IgD-negative memory B cell (primary cell): Measurements from ENCODE around the gene GPNMB. TPM values are rescaled to one million over a fixed set of nuclear protein-coding genes. Genes with fewer than 3 reads are reported as not detected.

Experiments
- H3K27ac Mint-ChIP-seq, 3 donors: one replicate each; pipeline ENCODE4 v1.8.0; 2020 to 2022; ENCODE audit warnings: mild to moderate bottlenecking in 3 of 3, mixed read lengths in 3 of 3, moderate library complexity in 1 of 3
- H3K27me3 Mint-ChIP-seq: one replicate; pipeline ENCODE4 v1.8.0; 2021; ENCODE audit warnings: mixed read lengths
- H3K36me3 Mint-ChIP-seq: one replicate; pipeline ENCODE4 v1.8.0; 2020; ENCODE audit warnings: mild to moderate bottlenecking, mixed read lengths
- H3K4me1 Mint-ChIP-seq, 3 donors: one replicate each; pipeline ENCODE4 v1.8.0; 2020 to 2022; ENCODE audit warnings: mixed read lengths in 3 of 3, mild to moderate bottlenecking in 1 of 3
- H3K4me3 Mint-ChIP-seq, 4 donors: one replicate each; pipeline ENCODE4 v1.8.0; 2020 to 2022; ENCODE audit warnings: mild to moderate bottlenecking in 4 of 4, mixed read lengths in 4 of 4, moderate library complexity in 3 of 4
- H3K9me3 Mint-ChIP-seq, 3 donors: one replicate each; pipeline ENCODE4 v1.8.0; 2020 to 2021; ENCODE audit warnings: mixed read lengths in 3 of 3, mild to moderate bottlenecking in 1 of 3
- polyA plus RNA-seq: library from polyadenylated mRNA; unstranded; fragments of 300-500 nt; fragmentation: Illumina TruSeq; gene quantifications from one replicate; pipeline ENCODE4 v1.2.3, GENCODE V29; 2021

GPNMB gene
- polyA plus RNA-seq, 1 donor from 2014 or later = not detected

DNA sequence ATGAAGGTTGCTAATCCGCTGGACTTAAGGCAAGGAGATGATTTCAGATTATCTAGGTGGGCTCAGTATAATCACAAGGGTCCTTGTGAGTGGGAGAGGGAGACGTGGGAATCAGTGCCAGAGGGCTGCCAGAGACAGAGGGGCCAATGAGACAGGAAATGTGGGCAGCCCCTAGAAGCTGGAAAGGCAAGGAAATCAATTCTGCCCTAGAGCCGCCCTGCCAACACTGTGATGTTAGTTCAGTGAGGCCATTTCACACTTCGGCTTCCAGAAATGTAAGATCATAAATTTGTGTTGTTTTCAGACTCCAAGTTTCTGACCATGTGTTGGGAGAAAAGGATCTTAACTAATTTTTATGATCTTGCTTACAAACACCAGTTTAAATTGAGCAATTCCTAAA is 3.6 kb upstream of the GPNMB start:
- H3K9me3 Mint-ChIP-seq = no peaks in the 10 kb centered on the region
- H3K27me3 Mint-ChIP-seq = peaks cover 18% of the 10 kb centered on the region
- peak overlapping the region in 1 of 3 donors; percentile 48 for H3K27ac Mint-ChIP-seq

DNA sequence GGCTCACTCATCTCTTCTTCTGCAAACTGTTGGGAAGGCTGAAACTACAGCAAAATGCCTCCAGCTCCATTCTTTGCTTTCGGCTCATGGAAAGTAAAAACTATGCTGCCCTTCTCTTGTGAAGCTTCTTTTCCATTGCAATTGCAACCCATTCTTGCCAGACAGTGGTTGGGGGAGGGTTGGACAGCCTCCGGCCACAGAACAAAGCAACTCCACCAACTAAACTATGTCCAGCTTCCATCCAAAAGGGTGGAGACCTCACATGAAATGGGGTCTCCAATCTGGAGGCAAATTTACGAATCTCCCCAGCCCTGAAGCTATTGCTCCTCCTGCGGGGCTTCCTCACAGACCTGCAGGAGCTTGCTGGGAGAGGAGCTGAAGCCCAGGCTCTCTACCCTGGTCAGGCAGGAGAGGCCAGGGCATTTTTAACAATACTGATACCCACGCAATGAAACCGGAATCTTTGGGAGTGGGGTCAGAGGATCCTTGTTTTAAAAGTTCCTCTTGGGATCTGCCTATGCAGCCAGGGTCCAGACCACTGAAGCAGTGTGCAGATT is 549 bp downstream of the GPNMB start:
- Mint-ChIP-seq H3K9me3 (peaks cover 0 to 7% (median 7%) of the 10 kb centered on the region in 3 donors), H3K4me3 (peak overlapping the region in 2 of 4 donors; percentile 12 to 43), H3K27ac (peak overlapping the region in 1 of 3 donors; percentile 15), H3K27me3 (peaks cover 46% of the 10 kb centered on the region), H3K4me1 (peaks cover 4 to 5% (median 5%) of the 10 kb centered on the region in 3 donors), H3K36me3 (peaks cover 2% of the 10 kb centered on the region)

More for the DNA sequence above, 3.6 kb upstream of the GPNMB start:
- peaks cover 5% of the 10 kb centered on the region for H3K36me3 Mint-ChIP-seq
- H3K4me1 Mint-ChIP-seq = peaks cover 1 to 2% (median 2%) of the 10 kb centered on the region in 3 donors
- H3K4me3 Mint-ChIP-seq = no peak overlapping the region

DNA sequence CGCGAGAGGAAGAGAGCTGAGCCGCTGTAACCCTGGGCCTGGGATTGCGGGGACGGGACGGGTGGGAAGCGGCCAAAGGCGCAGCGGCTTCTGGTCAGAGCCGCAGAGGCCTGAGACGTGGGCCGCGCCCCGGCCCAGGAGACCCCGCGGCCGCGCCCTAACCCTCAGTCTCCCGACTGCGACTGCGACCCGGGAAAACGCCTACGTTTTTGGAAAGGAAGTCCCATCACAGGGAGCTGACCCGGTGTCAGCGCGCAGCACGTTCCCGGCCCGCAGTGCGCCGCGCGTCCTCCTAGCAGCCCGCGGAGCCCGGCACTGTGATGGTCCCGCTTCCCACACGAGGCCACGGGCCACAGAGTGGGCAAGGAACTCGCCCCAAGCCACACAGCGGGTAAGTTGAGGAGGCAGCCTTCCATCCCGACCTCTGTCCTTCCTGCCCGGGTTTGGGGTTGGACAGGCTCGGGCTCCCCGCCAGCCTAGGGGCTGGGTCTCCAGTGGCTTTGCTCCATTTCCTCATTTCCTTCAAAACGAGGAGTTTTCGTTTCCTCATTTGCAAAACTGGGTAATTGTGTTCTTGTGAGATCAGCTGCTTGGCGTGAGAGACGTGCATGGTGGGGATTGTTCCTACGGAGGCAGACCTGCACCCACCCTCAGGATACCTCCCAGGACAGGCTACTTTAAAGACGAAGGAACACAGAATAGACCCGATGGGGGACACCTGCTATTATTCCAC is 1.2 kb downstream of the GPNMB start:
- Mint-ChIP-seq H3K36me3 (peaks cover 2% of the 10 kb centered on the region), H3K4me3 (peak overlapping the region in 3 of 4 donors; percentile 46 to 86 (median 61)), H3K9me3 (peaks cover 0 to 12% (median 12%) of the 10 kb centered on the region in 3 donors), H3K27ac (no peak overlapping the region), H3K4me1 (peaks cover 4 to 5% (median 5%) of the 10 kb centered on the region in 3 donors), H3K27me3 (peaks cover 47% of the 10 kb centered on the region)

DNA sequence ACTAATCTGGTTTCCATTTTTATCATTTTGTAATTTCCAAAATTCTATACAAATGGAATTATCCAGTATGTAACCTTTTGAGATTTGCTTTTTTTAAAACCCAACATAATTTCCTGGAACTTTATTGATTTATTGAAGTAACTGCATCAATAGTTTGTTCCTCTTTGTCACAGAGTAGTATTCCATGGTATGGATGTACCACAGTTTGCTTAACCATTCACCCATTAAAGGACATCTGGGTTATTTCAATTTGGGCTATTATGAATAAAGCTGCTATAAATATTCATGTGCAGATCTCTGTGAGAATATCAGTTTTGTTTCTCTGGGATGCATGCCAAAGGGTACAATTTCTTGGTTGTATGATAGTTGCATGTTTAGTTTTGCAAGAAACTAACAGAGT is 2.9 kb downstream of the GPNMB start:
- no peak overlapping the region for H3K4me3 Mint-ChIP-seq
- H3K36me3 Mint-ChIP-seq = peaks cover 2% of the 10 kb centered on the region
- peaks cover 0 to 14% (median 12%) of the 10 kb centered on the region in 3 donors for H3K9me3 Mint-ChIP-seq
- H3K4me1 Mint-ChIP-seq = peaks cover 4 to 5% (median 5%) of the 10 kb centered on the region in 3 donors
- peaks cover 42% of the 10 kb centered on the region for H3K27me3 Mint-ChIP-seq
- H3K27ac Mint-ChIP-seq = no peak overlapping the region

DNA sequence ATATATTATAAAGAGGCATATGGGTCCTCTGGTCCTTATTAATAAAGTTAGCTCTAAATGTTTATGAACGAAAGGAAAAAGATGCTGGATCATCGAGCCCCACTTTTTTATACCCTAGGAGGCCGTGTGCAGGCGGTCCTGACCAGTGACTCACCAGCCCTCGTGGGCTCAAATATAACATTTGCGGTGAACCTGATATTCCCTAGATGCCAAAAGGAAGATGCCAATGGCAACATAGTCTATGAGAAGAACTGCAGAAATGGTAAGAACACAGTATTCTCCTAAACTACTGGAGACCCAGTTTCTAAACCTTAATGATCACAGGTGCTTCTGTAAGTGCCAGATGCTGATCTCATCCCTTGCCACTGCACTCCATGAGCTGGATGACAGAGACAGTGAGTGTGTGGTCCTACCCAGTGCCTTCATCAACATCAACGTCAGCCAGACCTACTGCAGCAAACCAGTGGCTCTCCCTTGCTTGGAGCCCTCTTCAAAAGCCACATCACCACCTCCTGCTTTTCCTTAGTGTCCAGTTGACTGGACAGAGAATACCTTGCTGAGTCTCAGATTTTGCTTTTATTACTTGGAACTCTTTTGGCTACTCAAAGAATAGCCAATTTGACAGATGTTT is 7.6 kb downstream of the GPNMB start:
- Mint-ChIP-seq H3K4me1 (no peaks in the 10 kb centered on the region), H3K36me3 (peaks cover 2% of the 10 kb centered on the region), H3K27ac (no peak overlapping the region), H3K27me3 (peaks cover 31% of the 10 kb centered on the region), H3K4me3 (no peak overlapping the region), H3K9me3 (peaks cover 0 to 14% (median 12%) of the 10 kb centered on the region in 3 donors)

DNA sequence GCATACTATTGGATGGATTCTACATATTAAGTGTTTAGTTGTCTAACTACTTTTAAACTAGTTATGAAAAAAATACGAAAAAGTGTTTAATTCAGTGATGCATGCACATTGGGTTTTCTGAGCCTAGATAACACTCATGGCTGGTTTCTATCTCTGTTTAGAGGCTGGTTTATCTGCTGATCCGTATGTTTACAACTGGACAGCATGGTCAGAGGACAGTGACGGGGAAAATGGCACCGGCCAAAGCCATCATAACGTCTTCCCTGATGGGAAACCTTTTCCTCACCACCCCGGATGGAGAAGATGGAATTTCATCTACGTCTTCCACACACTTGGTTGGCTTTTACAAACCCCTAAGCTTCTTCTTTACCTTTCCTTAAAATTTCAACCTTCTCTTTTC is 10.2 kb downstream of the GPNMB start:
- Mint-ChIP-seq H3K27ac (no peak overlapping the region), H3K4me1 (no peaks in the 10 kb centered on the region), H3K27me3 (peaks cover 12% of the 10 kb centered on the region), H3K36me3 (peaks cover 2% of the 10 kb centered on the region), H3K4me3 (no peak overlapping the region), H3K9me3 (peaks cover 0 to 9% (median 9%) of the 10 kb centered on the region in 3 donors)

DNA sequence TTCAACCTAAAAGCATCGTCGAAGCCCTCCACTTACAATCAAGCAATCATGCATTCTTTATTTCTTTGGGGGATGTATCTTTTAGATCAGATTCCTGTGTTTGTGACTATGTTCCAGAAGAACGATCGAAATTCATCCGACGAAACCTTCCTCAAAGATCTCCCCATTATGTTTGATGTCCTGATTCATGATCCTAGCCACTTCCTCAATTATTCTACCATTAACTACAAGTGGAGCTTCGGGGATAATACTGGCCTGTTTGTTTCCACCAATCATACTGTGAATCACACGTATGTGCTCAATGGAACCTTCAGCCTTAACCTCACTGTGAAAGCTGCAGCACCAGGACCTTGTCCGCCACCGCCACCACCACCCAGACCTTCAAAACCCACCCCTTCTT is 13.8 kb downstream of the GPNMB start:
- H3K4me3 Mint-ChIP-seq = no peak overlapping the region
- no peaks in the 10 kb centered on the region for H3K36me3 Mint-ChIP-seq
- no peaks in the 10 kb centered on the region for H3K9me3 Mint-ChIP-seq
- H3K4me1 Mint-ChIP-seq = no peaks in the 10 kb centered on the region
- H3K27me3 Mint-ChIP-seq = peaks cover 8% of the 10 kb centered on the region
- peak overlapping the region in 1 of 3 donors; percentile 44 for H3K27ac Mint-ChIP-seq

DNA sequence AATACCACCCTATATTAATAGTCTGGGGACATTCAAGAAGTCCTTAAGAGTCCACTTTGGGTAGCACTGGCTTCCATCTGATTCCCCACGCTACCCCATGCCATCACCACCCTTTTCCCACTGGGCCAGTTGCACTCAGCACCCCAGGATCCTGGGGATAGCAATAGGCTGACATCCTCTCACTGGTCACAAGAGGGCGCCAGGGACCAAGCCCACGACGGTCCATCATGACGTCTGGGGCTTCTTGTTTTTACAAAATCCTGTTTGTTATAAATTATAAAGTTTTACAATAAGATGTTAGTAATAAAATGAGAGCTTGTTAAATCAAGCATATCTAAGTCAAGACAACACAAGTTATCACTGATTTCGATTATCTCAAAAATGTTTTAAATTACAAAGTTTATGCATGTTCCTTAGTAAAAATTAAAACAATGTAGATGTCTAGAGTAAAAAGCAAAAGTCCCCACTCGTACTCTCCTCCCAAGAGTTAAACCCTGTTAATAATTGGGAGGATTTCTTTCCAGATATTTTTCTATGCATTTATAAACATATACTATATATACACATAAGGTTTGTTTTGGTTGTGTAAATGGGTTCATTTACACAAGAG is 15.4 kb downstream of the GPNMB start:
- Mint-ChIP-seq H3K9me3 (no peaks in the 10 kb centered on the region), H3K4me1 (no peaks in the 10 kb centered on the region), H3K27ac (no peak overlapping the region), H3K36me3 (no peaks in the 10 kb centered on the region), H3K4me3 (no peak overlapping the region), H3K27me3 (peaks cover 5% of the 10 kb centered on the region)

DNA sequence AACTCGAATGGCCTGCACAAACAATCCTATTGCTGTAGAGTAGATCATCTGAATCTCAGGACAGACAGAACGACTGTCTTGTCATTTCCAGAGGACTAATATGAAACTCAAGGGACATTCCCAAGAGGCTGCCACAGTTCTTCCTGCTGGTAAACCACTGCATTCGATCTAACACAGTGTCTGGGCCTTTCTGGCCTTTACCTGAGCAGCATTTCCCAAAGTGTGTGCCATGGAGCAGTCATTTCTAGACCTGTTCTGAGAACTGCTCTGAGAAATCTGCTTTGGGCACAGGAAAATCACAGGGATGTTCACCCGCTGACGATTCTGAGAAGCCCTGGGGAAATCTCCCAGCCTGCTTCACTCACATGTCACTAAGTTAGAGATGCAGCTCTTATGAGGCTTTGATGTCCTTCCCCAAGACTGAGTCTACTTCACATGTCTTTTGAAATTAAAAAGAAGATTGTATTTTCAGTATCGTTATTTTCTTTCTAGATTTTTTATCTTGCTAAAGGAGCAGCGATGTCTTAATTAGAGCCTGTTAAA is 18.4 kb downstream of the GPNMB start:
- no peak overlapping the region for H3K27ac Mint-ChIP-seq
- H3K27me3 Mint-ChIP-seq = peaks cover 2% of the 10 kb centered on the region
- H3K4me1 Mint-ChIP-seq = no peaks in the 10 kb centered on the region
- H3K4me3 Mint-ChIP-seq = no peak overlapping the region
- no peaks in the 10 kb centered on the region for H3K9me3 Mint-ChIP-seq
- no peaks in the 10 kb centered on the region for H3K36me3 Mint-ChIP-seq

DNA sequence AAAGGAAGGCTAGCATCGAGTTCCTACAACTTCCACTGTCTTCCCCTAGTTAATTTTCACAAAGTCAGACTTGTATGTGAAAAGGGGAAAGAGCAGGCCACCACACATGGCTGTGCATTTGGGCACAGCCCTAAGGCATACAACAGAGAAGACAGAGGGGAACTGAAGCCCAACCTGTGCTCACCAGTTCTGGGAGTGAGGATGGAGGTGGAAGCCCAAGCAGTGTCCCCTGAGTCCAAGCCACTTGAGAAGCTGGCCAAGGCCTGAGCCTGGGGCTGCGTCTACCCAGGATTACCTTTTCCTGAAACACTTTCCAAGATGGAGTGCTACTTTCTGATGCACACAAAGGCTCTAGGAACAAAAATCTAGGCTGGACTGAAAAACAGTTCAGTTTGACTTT is 20.3 kb downstream of the GPNMB start:
- Mint-ChIP-seq H3K36me3 (no peaks in the 10 kb centered on the region), H3K9me3 (no peaks in the 10 kb centered on the region), H3K4me3 (no peak overlapping the region), H3K27me3 (no peaks in the 10 kb centered on the region), H3K27ac (peak overlapping the region in 1 of 3 donors; percentile 76), H3K4me1 (no peaks in the 10 kb centered on the region)

DNA sequence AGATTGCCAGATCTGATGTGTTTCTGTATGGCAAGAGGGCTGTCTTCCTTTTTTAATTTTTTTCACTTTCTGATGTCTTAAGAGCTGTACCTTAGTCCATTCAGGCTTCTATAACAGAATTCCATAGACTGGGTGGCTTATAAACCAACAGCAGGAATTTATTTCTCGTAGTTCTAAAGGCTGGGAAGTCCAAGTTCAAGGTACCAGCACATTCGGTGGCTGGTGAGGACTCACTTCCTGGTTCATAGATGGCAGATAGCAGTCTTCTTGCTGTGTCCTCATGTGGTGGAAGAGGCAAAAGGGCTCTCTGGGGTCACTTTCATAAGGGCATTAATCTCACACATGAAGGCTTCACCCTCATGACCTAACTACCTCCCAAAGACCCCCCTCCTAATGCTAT is 20.8 kb downstream of the GPNMB start:
- H3K27ac Mint-ChIP-seq = peak overlapping the region in 1 of 3 donors; percentile 76
- H3K4me3 Mint-ChIP-seq = no peak overlapping the region
- no peaks in the 10 kb centered on the region for H3K36me3 Mint-ChIP-seq

DNA sequence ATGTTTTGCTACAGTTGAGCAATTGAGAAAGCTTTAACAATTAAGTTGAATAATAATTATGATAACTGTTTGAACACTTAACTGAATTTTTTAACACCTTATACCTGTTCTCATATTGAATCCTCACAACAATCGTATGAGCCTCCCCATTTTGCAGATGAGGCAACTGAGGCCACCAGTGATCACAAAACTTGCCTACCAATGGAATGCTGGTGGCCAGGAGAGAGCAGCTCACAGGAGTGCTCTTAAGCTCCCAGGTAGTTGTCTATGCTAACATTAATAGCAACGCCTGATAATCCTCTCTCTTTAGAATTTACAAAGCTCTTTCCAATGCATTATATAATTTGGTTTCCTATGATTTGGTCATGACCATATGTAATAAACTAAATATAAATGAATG is 21.6 kb downstream of the GPNMB start:
- peaks cover 0 to 6% (median 4%) of the 10 kb centered on the region in 3 donors for H3K4me1 Mint-ChIP-seq
- H3K27ac Mint-ChIP-seq = no peak overlapping the region
- peaks cover 3% of the 10 kb centered on the region for H3K27me3 Mint-ChIP-seq
- H3K4me3 Mint-ChIP-seq = no peak overlapping the region
- no peaks in the 10 kb centered on the region for H3K36me3 Mint-ChIP-seq
- no peaks in the 10 kb centered on the region for H3K9me3 Mint-ChIP-seq

More for the DNA sequence above, 20.8 kb downstream of the GPNMB start:
- Mint-ChIP-seq H3K4me1 (peaks cover 0 to 3% (median 0%) of the 10 kb centered on the region in 3 donors), H3K27me3 (no peaks in the 10 kb centered on the region), H3K9me3 (no peaks in the 10 kb centered on the region)

DNA sequence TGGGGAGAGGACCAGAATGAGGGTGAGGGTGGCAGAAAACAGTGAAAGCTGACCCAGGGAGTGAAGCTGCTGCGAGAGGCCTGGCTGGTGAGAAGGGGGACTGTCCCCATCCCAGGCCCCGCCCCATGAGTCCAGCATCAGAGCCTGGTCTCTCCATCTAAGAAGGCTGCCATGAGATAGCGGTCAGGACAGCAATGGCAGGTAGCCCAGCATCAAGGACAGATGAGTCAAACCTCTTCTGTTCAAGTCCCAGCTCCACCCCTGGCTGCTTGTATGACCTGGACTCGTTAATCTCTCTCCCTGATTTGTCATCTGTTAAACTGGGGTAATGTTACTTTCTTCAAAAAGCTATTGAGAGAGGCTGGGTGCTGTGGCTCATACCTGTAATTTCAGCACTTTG is 22.2 kb downstream of the GPNMB start:
- no peaks in the 10 kb centered on the region for H3K36me3 Mint-ChIP-seq
- no peak overlapping the region for H3K27ac Mint-ChIP-seq
- no peaks in the 10 kb centered on the region for H3K9me3 Mint-ChIP-seq
- no peak overlapping the region for H3K4me3 Mint-ChIP-seq
- H3K4me1 Mint-ChIP-seq = peaks cover 2 to 7% (median 6%) of the 10 kb centered on the region in 3 donors
- peaks cover 3% of the 10 kb centered on the region for H3K27me3 Mint-ChIP-seq

DNA sequence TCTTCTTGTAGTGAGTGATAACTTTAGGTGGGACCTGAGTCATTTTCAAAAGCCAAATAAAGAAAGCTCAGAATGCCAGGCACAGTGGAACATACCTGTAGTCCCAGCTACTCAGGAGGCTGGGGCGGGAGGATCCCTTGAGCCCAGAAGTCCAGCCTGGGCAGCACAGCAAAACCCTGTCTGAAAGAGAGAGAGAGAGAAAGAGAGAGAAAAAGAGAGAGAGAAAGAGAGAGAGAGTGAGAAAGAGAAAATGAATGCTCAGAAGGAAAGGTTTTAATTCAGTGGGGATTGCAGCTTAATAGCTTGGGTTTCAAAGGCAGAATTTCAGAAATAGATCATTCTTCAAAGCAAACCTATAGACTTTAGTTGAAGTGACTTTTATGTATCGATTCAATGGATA is 25.7 kb downstream of the GPNMB start:
- Mint-ChIP-seq H3K36me3 (no peaks in the 10 kb centered on the region), H3K27ac (no peak overlapping the region), H3K9me3 (no peaks in the 10 kb centered on the region), H3K4me1 (peaks cover 2 to 7% (median 6%) of the 10 kb centered on the region in 3 donors), H3K27me3 (peaks cover 3% of the 10 kb centered on the region), H3K4me3 (no peak overlapping the region)

DNA sequence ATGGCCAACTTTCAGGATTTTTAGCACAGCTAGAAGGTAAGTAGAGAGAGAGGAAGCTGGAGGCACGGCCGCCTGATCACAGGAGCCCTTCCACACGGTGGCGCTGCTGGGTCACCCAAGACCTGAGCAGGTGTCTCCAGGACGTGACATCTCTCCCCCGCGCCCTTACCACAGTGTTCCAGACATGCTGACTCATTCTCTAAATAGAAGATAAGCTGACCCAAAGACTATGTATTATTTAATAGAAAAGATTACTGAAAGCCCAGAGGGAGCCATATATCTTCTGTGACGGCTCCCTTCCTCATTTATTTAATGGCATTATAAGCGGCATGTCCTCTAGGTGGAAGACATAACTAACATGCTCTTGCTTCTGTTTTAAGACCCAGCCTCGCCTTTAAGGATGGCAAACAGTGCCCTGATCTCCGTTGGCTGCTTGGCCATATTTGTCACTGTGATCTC is 26.6 kb downstream of the GPNMB start:
- H3K27me3 Mint-ChIP-seq = peaks cover 3% of the 10 kb centered on the region
- peaks cover 2 to 9% (median 6%) of the 10 kb centered on the region in 3 donors for H3K4me1 Mint-ChIP-seq
- peak overlapping the region in 3 of 4 donors; percentile 44 to 84 (median 80) for H3K4me3 Mint-ChIP-seq
- peak overlapping the region in 1 of 3 donors; percentile 65 for H3K27ac Mint-ChIP-seq
- no peaks in the 10 kb centered on the region for H3K9me3 Mint-ChIP-seq
- H3K36me3 Mint-ChIP-seq = no peaks in the 10 kb centered on the region
